K562 (cell line): Measurements from ENCODE around the gene PTPRE.

Source experiments
- FOXK1 ChIP-seq: sonication (generic); formaldehyde crosslinking; IDR thresholded peaks from 2 replicates; pipeline ENCODE4 v1.8.0; 2022; ENCODE audit warnings: missing genetic modification reagents, mild to moderate bottlenecking, borderline replicate concordance
- NR2C1 ChIP-seq, 2 experiments: fragments of 450-650 bp; IDR thresholded peaks; 2 replicates each; pipeline ENCODE4 v1.6.1; 2017; ENCODE audit warnings: mild to moderate bottlenecking in 2 of 2, antibody characterized with exemption in 1 of 2, inconsistent platforms in 1 of 2, missing compliant biosample characterization in 1 of 2, missing genetic modification characterization in 1 of 2
- TF ChIP-seq, protein P1 (sequence below): sonication (generic); formaldehyde crosslinking; IDR thresholded peaks from 2 replicates; pipeline ENCODE4 v1.8.1; 2022; ENCODE audit warnings: missing genetic modification reagents

- TF ChIP-seq NR2C1 (IDR thresholded peaks at IDR 0.05) = no peak
- TF ChIP-seq NR2C1 (tag; IDR thresholded peaks at IDR 0.05) = no peak
- TF ChIP-seq FOXK1 (CRISPR knock-in tag) = no peak
- TF ChIP-seq, protein P1, sequence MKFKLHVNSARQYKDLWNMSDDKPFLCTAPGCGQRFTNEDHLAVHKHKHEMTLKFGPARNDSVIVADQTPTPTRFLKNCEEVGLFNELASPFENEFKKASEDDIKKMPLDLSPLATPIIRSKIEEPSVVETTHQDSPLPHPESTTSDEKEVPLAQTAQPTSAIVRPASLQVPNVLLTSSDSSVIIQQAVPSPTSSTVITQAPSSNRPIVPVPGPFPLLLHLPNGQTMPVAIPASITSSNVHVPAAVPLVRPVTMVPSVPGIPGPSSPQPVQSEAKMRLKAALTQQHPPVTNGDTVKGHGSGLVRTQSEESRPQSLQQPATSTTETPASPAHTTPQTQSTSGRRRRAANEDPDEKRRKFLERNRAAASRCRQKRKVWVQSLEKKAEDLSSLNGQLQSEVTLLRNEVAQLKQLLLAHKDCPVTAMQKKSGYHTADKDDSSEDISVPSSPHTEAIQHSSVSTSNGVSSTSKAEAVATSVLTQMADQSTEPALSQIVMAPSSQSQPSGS (CRISPR knock-in tag) = no peak
Measured at GRCh38 chr10:128040681-128041080, 133.8 kb downstream of the PTPRE start.
